Astrocyte of the spinal cord (primary cell): Measurements from ENCODE around the gene BCAS3.

Experiments used
- DNase-seq: peaks from one replicate; pipeline ENCODE4 v3.0.0; 2011; ENCODE audit warnings: low read depth, low spot score
- H3K4me3 ChIP-seq: 2 replicates; pipeline ENCODE4 v1.5.1; 2011; ENCODE audit warnings: low read depth, mild to moderate bottlenecking, low read length, moderate library complexity
- CTCF ChIP-seq: IDR thresholded peaks from 2 replicates; pipeline ENCODE4 v1.5.1; 2012; ENCODE audit warnings: low read depth, mild to moderate bottlenecking, low read length, inconsistent platforms
- in situ Hi-C: cut with HindIII; loops from 2 replicates; pipeline ENCODE4 v1.10.0; 2017; ENCODE audit warnings: low sequenced_read_pairs

BCAS3 gene

GRCh38 chr17:61420052-61420451 is 742.4 kb downstream of the BCAS3 start:
- H3K4me3 ChIP-seq = no peak overlapping the region
- no peak for TF ChIP-seq CTCF
- no peak for DNase-seq
- in situ Hi-C loops = no loop called here

- DNase-seq = no peak
- TF ChIP-seq CTCF = no peak
- no peak overlapping the region for H3K4me3 ChIP-seq
- in situ Hi-C loops = no loop called here
Observed at GRCh38 chr17:61420745-61421398, 743.2 kb downstream of the BCAS3 start.

GRCh38 chr17:61421460-61421859 is 743.8 kb downstream of the BCAS3 start:
- TF ChIP-seq CTCF = no peak
- no peak overlapping the region for H3K4me3 ChIP-seq
- in situ Hi-C loops = no loop called here
- no peak for DNase-seq

GRCh38 chr17:61422116-61422799 is 744.6 kb downstream of the BCAS3 start:
- in situ Hi-C loops = no loop called here
- TF ChIP-seq CTCF = no peak
- no peak for DNase-seq
- H3K4me3 ChIP-seq = no peak overlapping the region

GRCh38 chr17:61422869-61423268 is 745.2 kb downstream of the BCAS3 start:
- no peak for TF ChIP-seq CTCF
- no peak overlapping the region for H3K4me3 ChIP-seq
- in situ Hi-C loops = no loop called here
- no peak for DNase-seq

- DNase-seq = no peak
- in situ Hi-C loops = no loop called here
- no peak overlapping the region for H3K4me3 ChIP-seq
- no peak for TF ChIP-seq CTCF
Observed at GRCh38 chr17:61423967-61424649, 746.5 kb downstream of the BCAS3 start.
